Osteocyte (in vitro differentiated cells): ENCODE data around the gene TSPAN14. TPM values are rescaled to one million over a fixed set of nuclear protein-coding genes. Genes with fewer than 3 reads are reported as not detected.

Source experiments
- DNase-seq: peaks from one replicate; pipeline ENCODE4 v3.0.0; 2021; ENCODE audit warnings: mixed read lengths; ENCODE audit not compliant: unreplicated experiment; ENCODE audit errors: extremely low spot score
- H3K27ac Mint-ChIP-seq: one replicate; pipeline ENCODE4 v1.8.0; 2021; ENCODE audit warnings: mild to moderate bottlenecking, mixed read lengths; ENCODE audit not compliant: unreplicated experiment
- H3K27me3 Mint-ChIP-seq: one replicate; pipeline ENCODE4 v1.8.0; 2021; ENCODE audit warnings: mixed read lengths; ENCODE audit not compliant: unreplicated experiment
- H3K36me3 Mint-ChIP-seq: one replicate; pipeline ENCODE4 v1.8.0; 2021; ENCODE audit warnings: mixed read lengths; ENCODE audit not compliant: unreplicated experiment
- H3K4me1 Mint-ChIP-seq: one replicate; pipeline ENCODE4 v1.8.0; 2021; ENCODE audit warnings: mixed read lengths; ENCODE audit not compliant: unreplicated experiment
- H3K4me3 Mint-ChIP-seq: one replicate; pipeline ENCODE4 v1.8.0; 2021; ENCODE audit warnings: mild to moderate bottlenecking, moderate library complexity, mixed read lengths; ENCODE audit not compliant: unreplicated experiment
- H3K9me3 Mint-ChIP-seq: one replicate; pipeline ENCODE4 v1.8.0; 2021; ENCODE audit warnings: mixed read lengths; ENCODE audit not compliant: unreplicated experiment
- total RNA-seq: library from RNA; stranded (reverse); gene quantifications from 2 replicates; pipeline ENCODE4 v1.2.1, GENCODE V29; 2021
- TF ChIP-seq, protein P1 (sequence below): fragments of 200-600 bp; sonication (generic); IDR thresholded peaks from 2 replicates; pipeline ENCODE4 v1.5.0; 2021; ENCODE audit warnings: antibody characterized with exemption, mild to moderate bottlenecking, moderate library complexity

The TSPAN14 gene
- total RNA-seq, 1 donor from 2014 or later, result 50.7 TPM

DNA sequence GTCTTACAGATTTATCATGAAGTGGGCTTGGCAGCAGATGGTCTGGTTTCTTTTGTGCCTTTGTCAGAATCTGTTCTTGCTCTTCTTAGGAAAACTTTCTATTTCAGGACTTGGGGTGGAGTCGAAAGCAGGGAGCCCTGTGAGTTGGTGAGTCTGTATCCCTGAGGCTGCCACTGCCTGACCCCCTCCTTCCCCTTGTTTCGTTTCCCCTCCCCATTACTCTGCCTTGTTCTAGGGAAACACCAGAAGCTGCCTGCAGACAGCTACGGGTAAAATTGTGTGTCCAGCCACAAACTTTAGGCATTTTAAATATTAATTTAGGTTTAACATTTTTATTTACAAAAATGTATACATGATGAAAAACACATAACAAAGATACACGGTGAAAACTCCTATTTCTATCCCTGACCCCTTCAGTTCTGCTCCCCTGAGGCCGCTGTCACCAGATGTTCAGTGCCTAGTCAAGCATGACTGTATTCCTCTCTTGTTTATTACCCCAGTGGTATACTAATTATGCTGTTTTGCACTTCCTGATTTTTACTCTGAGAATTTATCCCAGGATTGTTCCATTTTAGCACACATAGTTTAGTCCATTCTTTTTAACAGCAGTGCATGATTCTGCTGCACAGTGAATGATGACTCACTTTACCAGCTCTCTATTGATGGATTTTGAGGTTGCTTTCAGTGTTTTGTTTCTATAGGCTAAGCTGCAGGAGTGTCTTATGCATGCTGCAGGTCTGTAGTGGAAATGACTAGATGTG is 9.1 kb downstream of the TSPAN14 start:
- DNase-seq, result no peak
- H3K4me3 Mint-ChIP-seq, result peak overlapping the region; percentile 46

DNA sequence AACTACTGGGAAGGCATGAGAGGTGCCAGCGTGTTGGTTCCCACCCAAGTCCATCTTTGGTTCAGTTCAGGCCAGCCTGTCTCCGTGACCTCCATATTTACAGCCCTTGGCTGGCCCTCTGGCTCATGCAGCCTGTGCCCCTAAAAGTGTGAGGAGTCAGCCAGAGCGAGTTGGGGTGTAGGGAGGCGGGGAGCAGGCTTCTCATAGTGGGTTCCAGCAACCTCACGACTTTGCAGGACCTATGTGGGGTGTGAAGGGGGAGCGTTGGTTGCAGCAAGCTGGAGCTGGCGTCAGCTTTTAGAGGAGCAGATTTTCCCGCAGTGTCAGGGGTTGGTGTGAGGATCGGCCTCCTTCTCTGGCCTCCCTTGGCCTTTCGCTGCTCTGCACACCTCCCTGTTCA is 9.8 kb downstream of the TSPAN14 start:
- Mint-ChIP-seq H3K9me3 (no peaks in the 10 kb centered on the region), H3K4me3 (no peak overlapping the region), H3K27ac (peak overlapping the region; percentile 77), H3K27me3 (no peaks in the 10 kb centered on the region), H3K4me1 (peaks cover 87% of the 10 kb centered on the region), H3K36me3 (no peaks in the 10 kb centered on the region)
- TF ChIP-seq, protein P1, sequence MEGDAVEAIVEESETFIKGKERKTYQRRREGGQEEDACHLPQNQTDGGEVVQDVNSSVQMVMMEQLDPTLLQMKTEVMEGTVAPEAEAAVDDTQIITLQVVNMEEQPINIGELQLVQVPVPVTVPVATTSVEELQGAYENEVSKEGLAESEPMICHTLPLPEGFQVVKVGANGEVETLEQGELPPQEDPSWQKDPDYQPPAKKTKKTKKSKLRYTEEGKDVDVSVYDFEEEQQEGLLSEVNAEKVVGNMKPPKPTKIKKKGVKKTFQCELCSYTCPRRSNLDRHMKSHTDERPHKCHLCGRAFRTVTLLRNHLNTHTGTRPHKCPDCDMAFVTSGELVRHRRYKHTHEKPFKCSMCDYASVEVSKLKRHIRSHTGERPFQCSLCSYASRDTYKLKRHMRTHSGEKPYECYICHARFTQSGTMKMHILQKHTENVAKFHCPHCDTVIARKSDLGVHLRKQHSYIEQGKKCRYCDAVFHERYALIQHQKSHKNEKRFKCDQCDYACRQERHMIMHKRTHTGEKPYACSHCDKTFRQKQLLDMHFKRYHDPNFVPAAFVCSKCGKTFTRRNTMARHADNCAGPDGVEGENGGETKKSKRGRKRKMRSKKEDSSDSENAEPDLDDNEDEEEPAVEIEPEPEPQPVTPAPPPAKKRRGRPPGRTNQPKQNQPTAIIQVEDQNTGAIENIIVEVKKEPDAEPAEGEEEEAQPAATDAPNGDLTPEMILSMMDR, result no peak
- no peak for DNase-seq

More for the DNA sequence above, 9.1 kb downstream of the TSPAN14 start:
- H3K4me1 Mint-ChIP-seq, result peaks cover 91% of the 10 kb centered on the region
- no peaks in the 10 kb centered on the region for H3K9me3 Mint-ChIP-seq
- no peaks in the 10 kb centered on the region for H3K27me3 Mint-ChIP-seq
- peak overlapping the region; percentile 77 for H3K27ac Mint-ChIP-seq
- TF ChIP-seq, protein P1, result no peak
- H3K36me3 Mint-ChIP-seq, result no peaks in the 10 kb centered on the region

DNA sequence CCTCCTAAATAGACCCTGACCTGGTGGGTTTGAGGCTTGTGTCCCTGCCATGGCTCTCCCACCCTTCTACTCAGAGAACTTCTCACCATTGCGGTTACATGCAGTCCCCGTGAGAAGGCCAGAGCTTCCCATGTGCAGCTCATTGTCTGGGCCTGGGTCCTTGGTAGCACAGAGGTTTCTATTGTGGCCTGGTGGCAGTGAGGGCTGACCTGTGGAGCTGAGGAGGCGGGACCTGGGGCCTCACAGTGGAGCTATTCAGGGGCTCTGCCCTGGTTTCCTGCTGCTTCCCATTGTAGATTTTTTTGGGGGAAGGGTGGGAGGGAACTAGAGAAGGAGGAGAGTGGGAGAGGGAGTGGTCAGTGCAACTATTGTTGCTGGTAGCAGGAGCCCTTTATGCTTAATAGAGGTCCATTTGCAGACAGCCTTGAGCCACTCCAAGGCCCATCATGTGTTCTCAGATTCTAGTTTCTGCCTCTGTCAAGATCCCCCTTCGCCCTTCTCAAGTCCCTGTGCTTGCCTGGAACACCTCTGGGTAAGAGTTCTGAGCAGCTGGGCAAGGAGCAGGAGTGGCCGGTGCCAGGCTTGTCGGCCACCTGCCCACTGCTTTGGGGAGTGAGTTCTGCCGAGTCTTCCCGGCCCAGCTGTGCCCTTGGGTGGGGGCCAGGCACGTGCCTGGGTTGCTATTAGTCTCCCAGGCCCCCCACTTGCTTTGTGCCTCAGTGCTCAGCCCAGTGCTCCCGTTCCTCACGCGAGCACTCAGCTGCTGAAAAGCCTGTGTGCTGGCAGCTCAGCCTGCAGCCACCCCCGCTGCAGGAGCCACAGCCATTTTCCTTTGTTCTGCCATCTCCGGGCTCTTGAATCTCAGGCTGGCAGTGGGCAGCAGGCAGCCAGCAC is 10.7 kb downstream of the TSPAN14 start:
- Mint-ChIP-seq H3K36me3 (peaks cover 5% of the 10 kb centered on the region), H3K4me3 (no peak overlapping the region), H3K27me3 (no peaks in the 10 kb centered on the region), H3K9me3 (no peaks in the 10 kb centered on the region), H3K4me1 (peaks cover 82% of the 10 kb centered on the region), H3K27ac (peak overlapping the region; percentile 77)
- TF ChIP-seq, protein P1, result no peak
- no peak for DNase-seq

DNA sequence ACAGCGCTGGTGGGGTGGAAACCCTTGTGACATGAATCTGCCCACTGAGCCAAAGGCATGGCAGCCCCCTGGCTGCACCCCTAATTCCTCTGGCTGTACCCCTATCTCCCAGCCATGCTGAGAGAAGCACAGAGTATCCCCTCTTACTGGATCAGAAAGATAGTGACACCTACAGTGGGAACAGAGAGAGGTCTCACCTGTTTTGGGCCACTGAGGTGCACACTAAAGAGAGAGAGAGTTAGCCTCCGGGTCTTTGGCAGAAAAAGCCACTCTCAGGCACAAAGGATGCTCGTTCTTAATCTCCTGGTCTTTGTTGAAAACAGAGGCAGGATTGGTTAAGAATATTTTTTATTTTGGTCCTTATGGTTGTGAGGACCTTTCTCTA is 11.3 kb downstream of the TSPAN14 start:
- peaks cover 76% of the 10 kb centered on the region for H3K4me1 Mint-ChIP-seq
- TF ChIP-seq, protein P1, result no peak
- H3K27me3 Mint-ChIP-seq, result no peaks in the 10 kb centered on the region
- no peak overlapping the region for H3K4me3 Mint-ChIP-seq
- H3K9me3 Mint-ChIP-seq, result no peaks in the 10 kb centered on the region
- DNase-seq, result no peak
- H3K27ac Mint-ChIP-seq, result peak overlapping the region; percentile 59
- peaks cover 6% of the 10 kb centered on the region for H3K36me3 Mint-ChIP-seq
